ENCODE measurements around the gene ARMC7.
"Not testable (repeated sequence)": the region's sequence is repeated elsewhere in the genome, so short reads cannot be mapped to it uniquely, and the experiment has no call there.

ARMC7 gene

DNA sequence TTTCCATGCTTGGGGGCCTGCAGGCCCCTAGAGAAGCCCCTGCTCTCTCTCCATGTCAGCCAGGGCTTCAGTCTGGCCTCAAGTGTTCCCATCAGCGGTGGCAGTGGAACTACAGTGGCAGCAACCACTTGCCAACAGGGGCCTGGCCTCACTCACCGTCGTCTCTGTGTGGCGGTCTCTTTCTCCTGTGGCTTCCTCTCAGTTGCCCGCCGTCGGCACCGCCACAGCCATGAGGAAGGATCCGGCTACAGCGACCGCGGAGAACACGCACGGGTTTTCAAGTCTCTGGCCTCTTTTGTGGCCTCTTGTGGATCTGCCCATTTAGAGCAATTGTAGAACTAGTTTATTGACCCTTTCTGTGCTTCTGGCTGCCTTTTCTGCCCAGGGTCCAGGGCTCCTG is 8.5 kb downstream of the ARMC7 start:
- DNase-seq (ENCODE audit: low read depth) = no peak
- no peak overlapping the region for H3K4me3 ChIP-seq (ENCODE audit: low read depth, low read length)
- TF ChIP-seq, protein P1, sequence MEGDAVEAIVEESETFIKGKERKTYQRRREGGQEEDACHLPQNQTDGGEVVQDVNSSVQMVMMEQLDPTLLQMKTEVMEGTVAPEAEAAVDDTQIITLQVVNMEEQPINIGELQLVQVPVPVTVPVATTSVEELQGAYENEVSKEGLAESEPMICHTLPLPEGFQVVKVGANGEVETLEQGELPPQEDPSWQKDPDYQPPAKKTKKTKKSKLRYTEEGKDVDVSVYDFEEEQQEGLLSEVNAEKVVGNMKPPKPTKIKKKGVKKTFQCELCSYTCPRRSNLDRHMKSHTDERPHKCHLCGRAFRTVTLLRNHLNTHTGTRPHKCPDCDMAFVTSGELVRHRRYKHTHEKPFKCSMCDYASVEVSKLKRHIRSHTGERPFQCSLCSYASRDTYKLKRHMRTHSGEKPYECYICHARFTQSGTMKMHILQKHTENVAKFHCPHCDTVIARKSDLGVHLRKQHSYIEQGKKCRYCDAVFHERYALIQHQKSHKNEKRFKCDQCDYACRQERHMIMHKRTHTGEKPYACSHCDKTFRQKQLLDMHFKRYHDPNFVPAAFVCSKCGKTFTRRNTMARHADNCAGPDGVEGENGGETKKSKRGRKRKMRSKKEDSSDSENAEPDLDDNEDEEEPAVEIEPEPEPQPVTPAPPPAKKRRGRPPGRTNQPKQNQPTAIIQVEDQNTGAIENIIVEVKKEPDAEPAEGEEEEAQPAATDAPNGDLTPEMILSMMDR (IDR thresholded peaks at IDR 0.05; ENCODE audit: low read depth, low read length, missing control alignments) = no peak
- in situ Hi-C loops (cut with HindIII; ENCODE audit: low sequenced_read_pairs) = no loop called here

DNA sequence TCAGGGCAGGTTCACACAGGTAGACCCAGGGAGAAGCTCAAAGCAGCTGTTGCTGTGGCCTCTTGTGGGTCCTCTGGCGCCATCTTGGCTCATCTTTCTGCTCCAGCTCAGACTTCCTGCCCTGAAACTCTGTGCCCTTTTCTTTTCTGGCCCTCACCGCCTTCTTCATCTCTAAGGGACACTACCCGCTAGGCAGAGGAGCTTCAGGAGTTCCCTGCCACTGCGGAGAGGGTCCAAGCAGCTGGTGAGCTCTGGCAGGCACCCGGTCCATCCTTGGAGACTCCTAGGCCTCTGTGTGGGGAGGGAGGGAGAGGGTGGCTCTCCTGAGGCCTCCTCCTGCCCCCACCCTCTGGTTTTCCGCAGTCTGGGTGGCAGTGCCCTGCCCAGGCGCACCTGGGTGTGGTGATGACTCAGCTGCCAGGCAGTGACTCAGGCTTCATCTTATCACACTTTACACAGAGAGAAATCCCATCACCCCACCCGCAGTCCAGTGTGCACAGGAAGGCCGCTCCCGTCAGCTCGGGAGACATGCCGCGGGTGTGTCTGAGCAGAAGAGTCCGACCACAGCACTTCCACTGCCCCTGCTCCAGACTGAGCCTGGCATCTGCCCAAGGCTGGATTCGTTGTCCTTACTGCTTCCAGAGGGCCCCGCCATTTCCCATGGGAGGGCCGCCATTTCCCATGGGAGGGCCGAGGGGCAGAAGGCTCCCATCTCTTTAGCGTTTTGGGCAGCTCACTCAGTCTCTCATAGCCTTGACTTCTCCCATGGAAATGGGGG is 14.5 kb downstream of the ARMC7 start:
- TF ChIP-seq, protein P1 (IDR thresholded peaks at IDR 0.05; ENCODE audit: low read depth, low read length, missing control alignments) = no peak
- in situ Hi-C loops (cut with HindIII; ENCODE audit: low sequenced_read_pairs) = no loop called here
- H3K4me3 ChIP-seq (ENCODE audit: low read depth, low read length) = no peak overlapping the region
- DNase-seq (ENCODE audit: low read depth) = no peak

DNA sequence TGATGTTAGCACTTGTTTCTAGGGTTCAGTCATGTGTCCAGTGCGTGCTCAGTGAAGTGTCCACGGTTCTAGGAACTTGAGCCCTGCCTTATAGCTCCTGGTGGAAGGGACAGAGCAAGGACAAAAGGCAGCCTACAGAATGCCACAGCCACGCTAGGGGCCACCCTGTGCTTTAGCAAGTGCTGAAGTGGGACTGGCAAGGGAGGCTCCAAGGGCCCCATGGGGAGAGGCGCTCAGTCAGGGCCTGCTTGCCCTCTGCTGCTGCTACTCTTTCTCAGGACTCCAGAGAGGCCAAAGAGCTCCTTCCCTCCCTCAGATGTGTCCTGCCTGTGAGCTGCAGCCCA is 15.0 kb downstream of the ARMC7 start:
- in situ Hi-C loops (cut with HindIII; ENCODE audit: low sequenced_read_pairs) = no loop called here
- TF ChIP-seq, protein P1 (IDR thresholded peaks at IDR 0.05; ENCODE audit: low read depth, low read length, missing control alignments) = no peak
- no peak for DNase-seq (ENCODE audit: low read depth)
- no peak overlapping the region for H3K4me3 ChIP-seq (ENCODE audit: low read depth, low read length)

DNA sequence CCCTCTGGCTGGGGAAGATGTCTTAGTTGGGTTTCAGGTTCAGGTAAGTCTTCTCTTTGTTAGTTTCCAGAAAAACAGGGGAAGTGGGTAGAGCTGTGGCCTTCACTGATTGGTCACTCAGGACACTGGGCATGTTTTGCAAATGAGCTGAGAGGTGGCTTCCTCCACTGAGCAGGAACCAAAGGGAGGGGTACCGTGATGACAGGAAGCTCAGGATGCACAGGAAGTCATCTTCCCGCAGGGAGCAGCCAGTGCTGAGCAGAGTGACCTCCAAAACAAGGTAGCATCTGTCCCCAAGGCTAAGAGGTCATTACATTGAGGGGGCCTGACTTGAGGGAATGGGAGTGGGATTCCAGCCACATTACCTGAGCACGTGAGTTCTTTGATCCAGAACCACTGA is 16.2 kb downstream of the ARMC7 start:
- DNase-seq (ENCODE audit: low read depth) = no peak
- in situ Hi-C loops (cut with HindIII; ENCODE audit: low sequenced_read_pairs) = no loop called here
- TF ChIP-seq, protein P1 (IDR thresholded peaks at IDR 0.05; ENCODE audit: low read depth, low read length, missing control alignments) = no peak
- no peak overlapping the region for H3K4me3 ChIP-seq (ENCODE audit: low read depth, low read length)

DNA sequence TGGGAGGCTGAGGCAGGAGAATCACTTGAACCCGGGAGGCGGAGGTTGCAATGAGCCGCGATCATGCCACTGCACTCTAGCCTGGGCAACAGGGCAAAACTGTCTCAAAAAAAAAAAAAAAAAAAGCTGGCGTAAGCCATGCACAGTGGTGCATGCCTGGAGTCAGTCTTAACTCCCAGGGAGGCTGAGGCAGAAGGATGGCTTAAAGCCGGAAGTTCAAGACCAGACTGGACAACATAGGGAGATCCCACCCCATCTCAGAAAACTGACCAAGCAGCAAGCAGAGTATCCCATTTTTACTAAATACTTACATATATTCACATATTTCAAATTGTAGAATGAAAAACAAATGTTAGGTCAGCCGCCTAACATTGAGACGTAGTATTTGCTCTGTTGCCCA is 17.2 kb downstream of the ARMC7 start:
- TF ChIP-seq, protein P1 (IDR thresholded peaks at IDR 0.05; ENCODE audit: low read depth, low read length, missing control alignments) = no peak
- DNase-seq (ENCODE audit: low read depth) = no peak
- H3K4me3 ChIP-seq (ENCODE audit: low read depth, low read length) = no peak overlapping the region
- in situ Hi-C loops (cut with HindIII; ENCODE audit: low sequenced_read_pairs) = no loop called here

DNA sequence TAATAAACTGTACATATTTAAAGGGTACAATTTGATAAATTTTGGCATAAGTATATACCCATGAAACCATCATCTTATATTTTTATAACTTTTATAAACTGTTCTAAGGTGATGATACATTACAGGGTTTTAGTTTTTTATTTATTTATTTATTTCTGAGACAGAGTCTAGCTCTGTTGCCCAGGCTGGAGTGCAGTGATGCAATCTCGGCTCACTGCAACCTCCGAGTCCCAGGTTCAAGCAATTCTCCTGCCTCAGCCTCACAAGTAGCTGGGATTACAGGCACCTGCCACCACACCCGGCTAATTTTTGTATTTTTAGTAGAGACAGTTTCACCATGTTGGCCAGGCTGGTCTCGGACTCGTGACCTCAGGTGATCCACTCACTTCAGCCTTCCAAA is 18.2 kb downstream of the ARMC7 start:
- H3K4me3 ChIP-seq (ENCODE audit: low read depth, low read length); DNase-seq (ENCODE audit: low read depth); in situ Hi-C loops (cut with HindIII; ENCODE audit: low sequenced_read_pairs): not testable (repeated sequence)

DNA sequence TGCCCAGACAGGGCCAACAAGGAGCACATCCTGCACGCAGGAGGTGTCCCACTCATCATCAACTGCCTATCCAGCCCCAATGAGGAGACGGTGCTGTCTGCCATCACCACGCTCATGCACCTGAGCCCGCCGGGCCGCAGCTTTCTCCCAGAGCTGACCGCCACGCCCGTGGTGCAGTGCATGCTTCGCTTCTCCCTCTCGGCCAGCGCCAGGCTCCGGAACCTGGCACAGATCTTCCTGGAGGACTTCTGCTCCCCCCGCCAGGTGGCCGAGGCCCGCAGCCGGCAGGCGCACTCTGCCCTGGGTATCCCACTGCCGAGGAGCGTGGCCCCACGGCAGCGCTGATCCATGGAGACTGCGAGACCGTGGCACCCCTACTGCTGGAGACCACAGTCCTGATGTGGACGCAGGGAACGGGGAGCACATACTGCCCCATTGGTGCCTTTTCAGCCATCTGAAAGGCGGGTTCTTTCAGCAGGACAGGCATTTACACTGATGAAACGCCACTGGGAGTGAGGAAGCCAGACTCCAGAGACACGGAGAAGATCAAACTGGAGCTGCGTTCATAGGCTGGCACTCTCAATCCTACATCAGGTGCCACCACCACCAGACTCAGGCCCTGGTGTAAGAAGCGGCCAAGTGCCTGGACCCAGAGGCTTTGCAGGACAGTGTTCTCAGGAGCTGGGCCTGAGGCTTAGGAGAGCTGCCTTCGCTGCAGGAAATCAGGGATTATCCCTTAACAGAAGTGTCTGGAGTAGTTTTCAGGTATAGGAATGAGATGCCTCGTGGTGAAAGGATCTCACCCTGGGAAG is 19.1 kb downstream of the ARMC7 start:
- TF ChIP-seq, protein P1 (IDR thresholded peaks at IDR 0.05; ENCODE audit: low read depth, low read length, missing control alignments) = no peak
- no peak for DNase-seq (ENCODE audit: low read depth)
- no peak overlapping the region for H3K4me3 ChIP-seq (ENCODE audit: low read depth, low read length)
- in situ Hi-C loops (cut with HindIII; ENCODE audit: low sequenced_read_pairs) = no loop called here

Data from astrocyte of the cerebellum (primary cell).